Psoas muscle (tissue), 8 donors: ENCODE data around the gene DAGLB. TPM values are rescaled to one million over a fixed set of nuclear protein-coding genes. Genes with fewer than 3 reads are reported as not detected.

Experiments
- ATAC-seq, 4 donors: fragments of 200-7000 bp; cut with Tn5 transposase; one replicate each; pipeline ENCODE4 v1.9.1; 2020; ENCODE audit warnings: moderate library complexity in 3 of 4, mild to moderate bottlenecking in 2 of 4
- DNase-seq, 2 donors: peaks; one replicate each; pipeline ENCODE4 v3.0.0-alpha.2; 2020
- H3K27ac ChIP-seq: fragments of 200-600 bp; one replicate; pipeline ENCODE4 v1.8.0; 2022
- H3K27me3 ChIP-seq, 3 donors: fragments of 200-600 bp in 1 of 3; one replicate each; pipeline versions ENCODE4 v1.6.1 to v1.8.0; 2013 to 2022; ENCODE audit warnings: low read length in 2 of 3, mild to moderate bottlenecking in 2 of 3, moderate library complexity in 1 of 3; ENCODE audit not compliant: insufficient read depth in 3 of 3
- H3K36me3 ChIP-seq, 2 donors: fragments of 200-600 bp in 1 of 2; one replicate each; pipeline versions ENCODE4 v1.6.1 to v1.8.0; 2013 to 2022; ENCODE audit warnings: low read depth in 1 of 2, mild to moderate bottlenecking in 1 of 2, moderate library complexity in 1 of 2; ENCODE audit not compliant: insufficient read depth in 1 of 2
- H3K4me1 ChIP-seq: fragments of 200-600 bp; one replicate; pipeline ENCODE4 v1.8.0; 2022
- H3K4me3 ChIP-seq: fragments of 200-600 bp; one replicate; pipeline ENCODE4 v1.8.0; 2022; ENCODE audit warnings: mild to moderate bottlenecking
- H3K9me3 ChIP-seq: fragments of 200-600 bp; one replicate; pipeline ENCODE4 v1.8.0; 2022
- CTCF ChIP-seq: fragments of 200-600 bp; IDR thresholded peaks from one replicate; pipeline ENCODE4 v1.8.0; 2022; ENCODE audit warnings: antibody characterized with exemption
- WGBS, 3 donors: extraction: QIAGEN DNeasy Blood & Tissue Kit; methylation state at CpG; one replicate each; pipeline versions ENCODE4 v1.1.6 to v1.1.7; 2013; 5-methylcytosine and 5-hydroxymethylcytosine counted together
- intact Hi-C, 2 donors: fragments of 100-400 bp; cut with DNase I; formaldehyde crosslinking; loops; one replicate each; pipeline versions ENCODE4 v1.11.0 to v1.14.2; 2022
- polyA plus RNA-seq, 3 donors: library from polyadenylated mRNA; stranded (reverse); fragments of 200-250 nt; gene quantifications; one replicate each; pipeline ENCODE4 v1.2.3, GENCODE V29; 2013
- total RNA-seq, 4 donors: library from RNA; stranded (reverse); fragmentation: NEBNext Ultra II Directional in 2 of 4; extraction: Animal tissue kit (Norgen Biotek cat#: 25700) in 2 of 4; gene quantifications; one replicate each; pipeline versions ENCODE4 v1.2.1 to v1.2.4, GENCODE V29; 2021 to 2023
- donor health status: healthy with polysubstance abuse.
- donor health status: DM: no; HTN: no; CAD: no; lungs with moderate emphysema.
- donor health status: Bipolar disorder and iron deficiency.
- donor health status: healthy.
- donor health status: DM: yes; HTN: yes; CAD: no.
- donor health status: DM: no; HTN: no; CAD: no.
- donor health status: DM: no; HTN: no; CAD: no.
- donor health status: DM: yes; HTN: yes; CAD: no.

DAGLB gene
- total and polyA plus RNA-seq, 7 donors = 9.2 to 23.8 (median 12.1) TPM

DNA sequence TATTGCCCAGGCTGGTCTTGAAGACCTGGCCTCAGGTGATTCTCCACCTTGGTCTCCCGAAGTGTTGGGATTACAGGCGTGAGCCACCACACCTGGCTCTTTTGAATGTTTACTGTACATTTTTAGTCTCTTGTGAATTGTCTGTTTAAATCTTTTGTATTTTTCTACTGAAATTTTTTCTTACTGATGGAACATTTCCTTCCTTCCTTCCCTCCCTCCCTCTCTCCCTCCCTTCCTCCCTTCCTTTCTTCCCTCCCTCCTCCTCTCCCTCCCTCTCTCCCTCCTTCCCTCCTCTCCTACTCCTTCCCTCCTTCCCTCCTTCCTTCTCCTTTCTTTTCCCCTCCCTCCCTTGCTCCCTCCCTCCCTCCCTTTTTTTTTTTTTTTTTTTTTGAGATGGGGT is 58.0 kb downstream of the DAGLB start:
- whole genome bisulfite sequencing, 3 donors = 88 to 98% (median 94%) methylated on average over 2 of the region's 2 CpGs
- DNase-seq (no peak), ATAC-seq (no peak)
- peaks cover 3 to 66% of the 10 kb centered on the region in 2 donors for H3K36me3 ChIP-seq
- no peak overlapping the region for H3K27ac ChIP-seq
- no peak for TF ChIP-seq CTCF
- H3K27me3 ChIP-seq = no peaks in the 10 kb centered on the region
- H3K9me3 ChIP-seq = no peaks in the 10 kb centered on the region
- peaks cover 53% of the 10 kb centered on the region for H3K4me1 ChIP-seq
- H3K4me3 ChIP-seq = no peak overlapping the region
- intact Hi-C loops = no loop called here

- intact Hi-C loops = no loop called here
- WGBS, 3 donors = 58 to 77% (median 70%) methylated on average over 7 of the region's 7 CpGs
- ATAC-seq = no peak
- H3K4me1 ChIP-seq = peaks cover 52% of the 10 kb centered on the region
- peaks cover 3 to 54% of the 10 kb centered on the region in 2 donors for H3K36me3 ChIP-seq
- no peak for TF ChIP-seq CTCF
- H3K9me3 ChIP-seq = no peaks in the 10 kb centered on the region
- no peak overlapping the region for H3K4me3 ChIP-seq
- no peaks in the 10 kb centered on the region for H3K27me3 ChIP-seq
- no peak for DNase-seq
- no peak overlapping the region for H3K27ac ChIP-seq
Observed at GRCh38 chr7:6387734-6388294, 59.9 kb downstream of the DAGLB start.

DNA sequence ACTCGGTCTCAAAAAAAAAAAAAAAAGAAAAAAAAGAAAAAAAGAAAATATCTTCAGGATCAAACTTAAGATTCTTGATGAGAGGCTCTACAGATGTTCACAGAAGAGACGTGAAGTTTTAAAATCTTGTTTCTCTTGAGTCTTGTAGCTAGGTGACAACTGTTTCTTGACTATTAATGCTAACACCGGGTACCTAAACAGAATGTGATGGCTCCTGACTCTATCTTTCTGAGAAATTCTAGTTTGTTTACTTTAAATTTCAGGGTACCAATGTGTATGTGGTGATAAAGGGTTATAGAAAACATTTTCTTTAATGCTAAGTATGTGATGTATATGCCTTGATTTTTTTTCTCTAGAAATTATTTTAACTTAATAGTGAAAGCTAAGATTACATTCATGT is 61.0 kb downstream of the DAGLB start:
- H3K4me1 ChIP-seq = peaks cover 52% of the 10 kb centered on the region
- no peaks in the 10 kb centered on the region for H3K27me3 ChIP-seq
- ATAC-seq = no peak
- 90 to 94% (median 93%) methylated on average over 3 of the region's 3 CpGs for WGBS, 3 donors
- intact Hi-C loops = no loop called here
- H3K9me3 ChIP-seq = no peaks in the 10 kb centered on the region
- no peak for DNase-seq
- H3K4me3 ChIP-seq = no peak overlapping the region
- H3K27ac ChIP-seq = peak overlapping the region; percentile 59
- peaks cover 0 to 44% of the 10 kb centered on the region in 2 donors for H3K36me3 ChIP-seq
- TF ChIP-seq CTCF = no peak

DNA sequence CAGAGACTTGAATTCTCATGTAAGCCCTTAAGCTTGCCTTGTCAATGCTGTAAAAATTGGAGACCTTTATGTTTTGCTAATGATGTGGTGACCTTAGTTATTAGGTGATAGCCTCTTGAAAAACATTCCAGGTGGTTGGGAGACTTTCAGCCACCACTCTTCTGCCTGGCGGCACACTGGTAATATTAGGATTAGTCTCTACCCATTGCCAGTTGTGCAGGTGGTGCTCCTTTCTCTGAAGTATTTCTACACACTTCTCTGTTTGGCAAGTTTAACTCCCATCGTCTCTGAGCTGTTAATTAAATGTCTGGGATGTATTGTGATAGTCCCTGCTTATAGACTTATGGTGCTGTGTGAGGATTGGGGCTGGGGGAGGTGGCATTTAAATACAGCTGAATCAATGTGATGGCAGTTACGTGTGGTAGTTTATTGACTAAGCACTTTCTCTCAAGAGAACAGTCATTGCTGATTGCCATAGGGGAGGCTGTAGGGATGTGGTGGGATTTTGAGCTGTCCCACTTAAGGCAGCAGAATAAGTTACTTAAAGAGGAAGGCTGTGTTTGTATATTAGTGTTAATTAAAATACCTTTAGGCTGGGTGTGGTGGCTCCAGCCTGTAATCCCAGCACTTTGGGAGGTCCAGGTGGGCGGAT is 61.7 kb downstream of the DAGLB start:
- TF ChIP-seq CTCF = no peak
- DNase-seq (no peak), ATAC-seq (peak in 3 of 4 donors; percentile 36 to 44 (median 38))
- peaks cover 0 to 39% of the 10 kb centered on the region in 2 donors for H3K36me3 ChIP-seq
- peaks cover 56% of the 10 kb centered on the region for H3K4me1 ChIP-seq
- no peak overlapping the region for H3K4me3 ChIP-seq
- no peaks in the 10 kb centered on the region for H3K27me3 ChIP-seq
- intact Hi-C loops = no loop called here
- peak overlapping the region; percentile 59 for H3K27ac ChIP-seq
- no peaks in the 10 kb centered on the region for H3K9me3 ChIP-seq
- WGBS, 3 donors = 43 to 64% (median 50%) methylated on average over 4 of the region's 4 CpGs
